GM18909 (cell line): Measurements from ENCODE around the gene SPAG9.

Source experiments
- ATAC-seq: cut with Tn5 transposase; IDR thresholded peaks from one replicate; pipeline ENCODE4 v1.9.1; 2021; ENCODE audit warnings: mild to moderate bottlenecking; ENCODE audit not compliant: unreplicated experiment, poor library complexity

The SPAG9 gene

DNA sequence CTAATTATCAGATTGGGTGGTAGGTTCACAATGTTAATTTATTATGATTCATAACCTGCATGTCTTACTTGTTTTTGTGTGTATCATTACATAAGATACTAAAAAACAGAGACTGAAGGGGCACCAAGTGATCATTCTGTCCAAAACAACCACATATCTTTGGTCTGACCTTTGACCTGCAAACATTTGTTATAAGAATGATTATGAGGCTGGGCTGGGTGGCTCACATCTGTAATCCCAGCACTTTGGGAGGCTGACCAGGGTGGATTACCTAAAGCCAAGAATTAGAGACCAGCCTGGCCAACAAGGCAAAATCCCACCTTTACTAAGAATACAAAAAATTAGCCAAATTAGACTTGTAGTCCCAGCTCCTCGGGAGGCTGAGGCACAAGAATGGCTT lies 116.4 kb downstream of the SPAG9 start:
- no peak for ATAC-seq

DNA sequence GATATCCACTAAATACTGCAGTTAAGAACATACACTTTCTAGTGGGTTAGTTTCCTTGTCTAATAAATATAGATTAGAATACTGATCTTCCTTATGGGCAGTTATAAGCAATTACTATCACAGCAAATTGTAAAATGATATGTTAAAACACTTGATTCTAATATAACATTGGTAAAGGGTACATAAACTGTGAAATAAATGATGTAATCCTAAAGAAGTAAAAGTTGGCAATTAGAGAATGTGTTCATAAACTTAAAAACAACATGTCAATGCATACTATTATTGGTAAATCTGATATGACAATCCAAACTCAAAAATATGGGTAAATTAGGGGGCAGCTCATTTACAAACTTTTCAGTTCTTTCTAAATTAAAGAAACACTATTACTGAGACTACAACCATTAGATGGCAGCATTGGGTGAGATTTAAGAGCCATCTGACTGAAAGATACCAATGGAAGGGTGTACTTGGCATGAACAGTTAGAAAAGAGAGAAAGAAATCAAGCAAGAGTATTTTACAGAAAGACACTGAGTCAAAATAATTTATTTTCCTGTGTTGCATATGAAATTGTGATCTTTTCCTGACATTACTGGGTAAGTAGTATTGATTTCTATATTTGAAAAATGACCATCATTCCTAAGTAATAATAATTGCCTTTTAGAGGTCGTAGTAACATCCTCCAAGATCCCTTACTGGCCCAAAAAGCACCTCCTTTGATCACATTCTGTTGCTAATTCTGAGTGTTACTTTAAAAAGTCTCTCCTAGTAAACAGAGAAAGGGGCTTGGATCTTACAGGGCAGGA lies 119.6 kb downstream of the SPAG9 start:
- ATAC-seq, result no peak

DNA sequence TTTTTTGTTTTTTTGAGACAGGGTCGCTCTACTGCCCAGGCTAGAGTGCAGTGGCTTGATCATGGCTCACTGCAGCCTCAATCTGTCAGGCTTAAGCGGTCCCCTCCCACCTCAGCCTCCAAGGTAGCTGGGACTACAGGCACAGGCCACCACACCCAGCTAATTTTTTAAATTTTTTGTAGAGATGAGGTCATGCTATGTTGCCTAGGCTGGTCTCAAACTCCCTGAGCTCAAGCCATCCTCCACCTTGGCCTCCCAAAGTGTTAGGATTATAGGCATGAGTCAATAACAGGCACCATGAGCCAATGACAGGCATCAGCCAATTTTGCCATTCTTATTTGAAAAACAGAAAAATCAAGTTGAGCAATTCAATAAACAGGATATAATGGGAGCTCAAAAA lies 125.0 kb downstream of the SPAG9 start:
- ATAC-seq, result no peak

DNA sequence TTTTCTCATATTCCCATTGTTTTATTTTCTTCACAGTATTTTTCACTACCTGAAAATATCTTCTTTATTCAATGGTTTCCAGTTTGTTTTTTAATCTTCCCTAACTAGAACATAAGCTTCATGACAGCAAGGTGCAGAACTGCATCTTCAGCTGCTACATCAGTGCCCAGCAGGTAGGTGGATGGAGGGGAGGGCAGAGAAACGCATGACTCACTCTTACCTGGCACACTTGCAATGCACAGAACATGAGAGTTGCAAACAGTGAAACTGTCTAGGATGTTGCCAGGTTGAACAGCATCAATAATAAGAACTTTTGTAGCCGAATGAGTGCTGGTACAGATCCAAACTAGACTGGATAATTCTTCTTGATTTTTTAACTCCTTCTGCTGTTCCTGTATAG lies 127.1 kb downstream of the SPAG9 start:
- no peak for ATAC-seq

DNA sequence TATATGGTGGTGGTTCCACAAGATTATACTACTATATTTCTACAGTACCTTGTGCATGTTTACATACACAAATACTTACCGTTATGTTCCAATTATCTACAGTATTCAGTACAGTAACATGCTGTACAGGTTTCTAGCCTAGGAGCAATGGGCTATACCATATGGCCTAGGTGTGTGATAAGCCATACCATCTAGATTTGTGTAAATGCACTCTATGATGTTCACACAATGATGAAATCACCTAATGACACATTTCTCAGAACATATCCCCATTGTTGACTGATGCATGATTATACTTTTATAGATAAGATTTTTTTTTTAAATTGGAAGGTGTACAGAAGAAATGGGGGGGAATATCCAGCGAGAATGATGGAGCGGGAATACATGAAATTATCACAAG lies 131.5 kb downstream of the SPAG9 start:
- ATAC-seq, result no peak

DNA sequence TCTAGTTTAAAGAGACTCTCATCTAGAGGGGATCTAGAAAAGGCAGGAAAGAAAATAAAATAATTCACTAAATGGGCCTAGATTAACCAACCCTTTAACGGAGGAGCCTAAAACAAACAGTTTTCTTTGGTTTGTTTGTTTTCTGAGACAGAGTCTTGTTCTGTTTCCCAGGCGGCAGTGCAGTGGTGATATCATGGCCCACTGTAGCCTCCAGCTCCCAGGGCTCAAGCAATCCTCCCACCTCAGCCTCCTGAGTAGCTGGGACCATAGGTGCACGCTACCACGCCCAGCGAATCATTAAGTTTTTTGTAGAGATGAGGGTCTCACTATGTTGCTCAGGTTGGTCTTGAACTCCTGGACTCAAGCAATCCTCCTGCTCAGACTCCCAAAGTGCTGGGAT lies 132.2 kb downstream of the SPAG9 start:
- no peak for ATAC-seq

DNA sequence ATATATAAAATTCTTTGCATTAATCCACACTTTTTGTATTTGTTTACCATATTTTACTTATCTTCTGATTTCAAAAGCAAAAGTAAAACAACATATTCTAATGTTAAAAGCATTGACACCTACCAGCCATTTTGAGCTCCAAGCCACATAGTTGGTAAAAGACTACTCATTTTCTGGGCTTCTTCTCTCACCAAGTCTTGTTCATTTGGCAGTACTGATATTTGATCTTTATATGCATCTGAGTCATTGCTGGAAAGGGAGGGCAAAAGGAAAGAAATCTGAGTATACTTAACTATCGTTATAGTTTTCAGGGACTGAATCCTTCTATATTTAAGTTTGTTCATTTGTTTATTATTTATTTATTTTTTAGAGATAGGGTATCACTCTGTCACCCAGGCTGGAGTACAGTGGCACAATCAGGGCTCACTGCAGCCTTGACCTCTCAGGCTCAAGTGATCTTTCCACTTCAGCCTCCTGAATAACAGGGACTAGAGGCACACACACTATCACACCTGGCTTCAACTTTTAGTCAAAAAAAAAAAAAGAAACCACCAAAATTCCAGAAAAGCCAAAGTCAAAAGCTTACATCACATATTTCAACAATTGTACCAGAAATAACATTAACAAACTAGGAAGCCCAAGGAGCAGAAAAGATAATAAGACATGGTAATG lies 133.5 kb downstream of the SPAG9 start:
- no peak for ATAC-seq

DNA sequence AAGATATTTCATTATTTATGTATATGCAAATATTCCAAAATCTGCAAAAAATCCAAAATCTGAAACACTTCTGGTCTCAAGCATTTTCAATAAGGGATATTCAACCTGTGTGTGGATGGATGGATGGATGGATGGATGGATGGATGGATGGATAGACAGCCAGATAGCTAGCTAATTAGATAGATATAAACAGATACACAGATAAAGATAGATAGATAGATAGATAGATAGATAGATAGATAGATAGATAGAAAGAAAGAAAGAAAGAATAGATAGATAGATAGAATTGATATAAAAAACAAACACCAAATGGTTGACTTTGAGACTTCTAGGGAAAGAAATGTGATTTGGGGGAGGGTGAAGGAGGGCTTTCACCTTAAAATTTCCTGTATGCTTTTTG lies 139.4 kb downstream of the SPAG9 start:
- ATAC-seq, result no peak

DNA sequence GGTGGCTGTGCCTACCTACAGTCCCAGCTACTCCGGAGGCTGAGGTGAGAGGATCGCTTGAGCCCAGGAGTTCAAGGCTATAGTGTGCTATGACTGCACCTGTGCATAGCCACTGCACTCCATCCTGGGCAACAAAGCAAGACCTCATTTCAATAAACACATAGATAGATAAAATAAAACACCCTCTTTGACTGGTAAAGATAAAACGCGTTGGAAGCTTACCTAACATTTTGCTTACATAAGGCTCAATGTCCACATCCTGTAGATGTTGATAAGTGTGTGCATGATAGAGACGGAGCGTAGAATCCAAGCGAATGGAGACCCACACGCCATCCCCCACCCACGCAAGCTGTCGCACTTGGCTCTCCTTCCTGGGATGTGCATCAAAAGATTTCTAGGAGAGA lies 141.1 kb downstream of the SPAG9 start:
- ATAC-seq, result no peak

DNA sequence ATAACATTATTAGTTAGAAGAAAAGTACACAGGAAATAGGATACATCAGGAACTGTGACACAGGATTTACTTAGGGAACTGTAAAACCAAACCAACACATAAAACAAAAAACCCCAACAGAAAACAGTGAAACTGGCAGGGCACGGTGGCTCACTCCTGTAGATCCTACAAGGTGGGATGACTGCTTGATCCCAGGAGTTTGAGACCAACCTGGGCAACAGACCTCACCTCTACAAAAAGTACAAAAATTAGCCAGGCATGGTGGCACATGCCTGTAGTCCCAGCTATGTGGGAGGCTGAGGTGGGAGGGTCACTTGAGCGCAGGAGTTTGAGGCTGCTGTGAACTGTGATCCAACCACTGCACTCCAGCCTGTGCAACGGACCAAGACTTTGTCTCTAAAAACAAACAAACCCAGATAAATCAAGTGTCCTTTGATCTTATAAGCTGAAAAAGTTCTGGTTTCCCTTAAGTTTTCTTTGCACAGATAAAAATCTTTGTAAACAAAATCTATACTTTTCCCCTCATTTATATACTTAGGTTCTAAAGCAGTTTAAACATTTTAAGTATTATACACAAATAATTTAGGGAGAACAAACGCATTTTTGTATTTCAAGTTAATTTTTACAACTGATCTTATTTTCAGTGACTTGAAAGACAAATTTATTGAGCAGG lies 143.0 kb downstream of the SPAG9 start:
- ATAC-seq, result no peak

DNA sequence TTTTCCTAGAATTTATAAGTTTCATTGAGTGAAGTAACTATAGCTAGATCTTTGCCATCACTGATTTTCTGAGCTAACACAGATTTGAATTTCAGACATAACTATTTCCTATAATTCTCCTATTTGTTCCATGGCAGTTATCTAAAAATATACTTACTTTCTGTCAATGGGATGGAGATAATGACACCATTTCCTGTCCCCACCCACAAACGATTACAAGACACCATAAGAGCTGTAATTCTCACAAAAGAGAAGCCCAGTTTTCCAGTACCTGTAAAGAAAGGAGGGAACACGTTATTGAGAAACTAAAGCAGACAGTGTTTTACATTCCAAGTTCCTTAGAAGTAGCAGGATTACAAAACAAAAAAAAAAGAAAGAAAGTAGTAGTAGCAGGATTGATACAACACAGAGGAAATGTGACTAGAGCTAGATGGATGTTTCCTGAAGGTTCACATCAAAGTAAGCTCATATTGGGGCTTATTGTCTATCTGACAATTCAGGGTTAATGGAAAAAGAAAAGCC lies 143.7 kb downstream of the SPAG9 start:
- no peak for ATAC-seq

DNA sequence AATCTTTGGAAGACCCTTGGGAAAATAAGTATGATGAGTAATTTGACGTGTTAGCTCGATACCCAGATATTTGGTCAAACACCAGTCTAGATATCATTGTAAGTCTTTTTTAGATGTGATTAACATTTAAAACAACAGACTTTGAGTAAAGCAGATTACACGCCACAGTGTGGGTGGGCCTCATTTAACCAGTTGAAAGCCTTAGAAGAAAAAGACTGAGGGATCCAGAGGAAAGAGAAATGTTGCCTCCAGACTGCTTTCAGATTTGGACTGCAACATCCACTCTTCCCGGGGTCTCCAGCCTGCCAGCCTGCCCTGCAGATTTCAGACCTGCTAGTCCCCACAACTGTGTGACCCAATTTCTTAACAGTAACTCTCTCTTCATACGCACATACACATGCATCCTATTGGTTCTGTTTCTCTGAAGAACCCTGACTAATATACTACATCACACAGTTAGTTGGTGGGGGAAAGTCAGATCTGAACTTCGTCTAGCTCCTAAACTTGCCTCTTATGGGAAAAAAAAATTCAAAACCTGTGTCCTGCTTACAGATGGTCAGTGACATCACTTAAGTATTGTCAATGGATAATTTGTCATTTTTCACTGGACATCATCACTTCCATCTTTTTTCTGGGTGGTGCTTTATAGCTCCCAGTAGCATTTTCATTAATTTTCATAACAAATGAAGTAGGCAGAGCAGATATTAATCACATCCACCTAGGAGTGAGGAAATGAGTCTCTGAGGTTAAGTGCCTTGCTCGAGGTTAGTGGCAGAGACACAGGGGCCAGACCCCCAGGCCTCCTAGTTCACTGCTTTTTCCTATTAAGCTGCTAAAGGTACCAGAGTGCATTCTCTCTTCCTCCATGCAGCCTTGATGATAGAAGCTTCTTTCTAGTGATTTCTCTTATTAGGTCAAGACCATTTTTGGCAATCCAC lies 146.8 kb downstream of the SPAG9 start:
- ATAC-seq, result no peak

DNA sequence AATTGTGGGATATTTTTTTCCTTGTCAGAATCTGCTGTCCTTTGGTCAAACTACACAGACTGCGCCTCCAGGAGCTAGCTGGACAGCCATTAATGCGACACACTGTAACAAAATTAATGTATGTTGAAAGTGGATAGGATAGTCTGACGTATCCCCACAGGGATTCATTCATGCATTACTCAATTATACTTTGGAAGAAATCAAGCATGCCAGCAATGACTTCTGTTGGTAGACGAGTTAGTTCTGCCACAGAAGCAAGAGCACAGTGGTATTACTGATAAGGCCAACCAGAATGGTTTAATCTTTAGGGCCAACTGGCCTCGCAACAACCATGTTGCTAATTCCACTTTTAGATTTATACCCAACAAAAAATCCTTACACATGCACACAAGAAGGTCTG lies 148.1 kb downstream of the SPAG9 start:
- no peak for ATAC-seq

DNA sequence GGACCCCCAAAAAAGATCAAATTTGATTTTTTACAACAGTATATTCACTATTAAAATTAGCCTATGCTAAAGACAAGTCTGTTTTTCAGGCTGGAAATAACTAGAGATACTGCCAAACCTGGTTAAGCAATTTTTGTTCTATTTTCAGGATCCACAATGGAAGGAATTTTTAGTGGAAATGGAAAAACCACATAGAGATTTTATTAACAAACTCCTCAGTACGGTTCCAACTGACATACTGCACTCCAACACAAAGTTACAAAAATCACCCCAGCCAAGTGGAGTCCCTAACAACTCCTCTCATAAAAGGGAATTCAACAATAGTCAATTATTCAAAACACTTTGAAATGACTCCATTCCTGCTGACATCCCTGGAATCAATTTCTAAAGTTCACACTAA lies 152.9 kb downstream of the SPAG9 start:
- no peak for ATAC-seq

DNA sequence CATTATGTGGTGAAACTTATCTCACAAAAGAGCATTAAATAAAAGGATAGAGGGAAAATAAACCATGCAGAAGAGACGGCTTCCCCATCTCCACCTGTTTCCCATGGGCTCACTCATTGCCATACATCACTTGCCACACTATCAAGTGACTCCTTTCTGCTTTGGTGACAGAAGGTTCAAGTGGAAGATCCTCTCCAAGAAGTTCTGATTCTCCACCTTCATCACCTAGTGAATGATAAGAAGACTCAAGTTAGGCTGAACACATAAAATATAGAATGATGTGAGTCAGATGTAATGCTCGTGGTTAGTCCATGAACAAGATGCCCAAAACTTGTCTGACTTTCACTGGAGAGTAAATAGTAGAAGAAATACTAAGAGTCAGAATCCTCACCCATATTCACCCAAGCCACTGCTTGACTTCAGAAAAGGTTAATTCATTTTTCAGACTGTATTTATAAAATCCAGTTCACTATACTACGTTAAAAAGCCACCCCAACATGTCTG lies 154.5 kb downstream of the SPAG9 start:
- ATAC-seq, result no peak

DNA sequence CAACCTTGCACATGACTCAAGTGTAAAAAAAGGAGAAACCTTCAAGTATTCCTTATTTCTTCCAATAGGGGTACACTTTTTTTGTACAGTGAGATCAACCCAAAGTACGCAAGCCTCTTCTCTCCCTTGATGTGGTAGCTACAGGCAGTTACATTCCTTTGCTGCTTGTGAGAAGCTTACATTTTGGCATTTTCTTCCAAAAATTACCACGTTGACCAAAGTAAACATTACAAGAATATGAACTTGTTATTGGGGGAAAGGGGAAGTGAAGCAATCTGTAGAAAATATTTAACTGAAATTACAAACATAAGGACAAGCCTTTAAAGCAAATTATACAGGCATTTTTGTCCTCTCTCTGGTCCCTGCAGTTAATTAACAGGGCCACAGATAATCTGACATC lies 157.5 kb downstream of the SPAG9 start:
- no peak for ATAC-seq

DNA sequence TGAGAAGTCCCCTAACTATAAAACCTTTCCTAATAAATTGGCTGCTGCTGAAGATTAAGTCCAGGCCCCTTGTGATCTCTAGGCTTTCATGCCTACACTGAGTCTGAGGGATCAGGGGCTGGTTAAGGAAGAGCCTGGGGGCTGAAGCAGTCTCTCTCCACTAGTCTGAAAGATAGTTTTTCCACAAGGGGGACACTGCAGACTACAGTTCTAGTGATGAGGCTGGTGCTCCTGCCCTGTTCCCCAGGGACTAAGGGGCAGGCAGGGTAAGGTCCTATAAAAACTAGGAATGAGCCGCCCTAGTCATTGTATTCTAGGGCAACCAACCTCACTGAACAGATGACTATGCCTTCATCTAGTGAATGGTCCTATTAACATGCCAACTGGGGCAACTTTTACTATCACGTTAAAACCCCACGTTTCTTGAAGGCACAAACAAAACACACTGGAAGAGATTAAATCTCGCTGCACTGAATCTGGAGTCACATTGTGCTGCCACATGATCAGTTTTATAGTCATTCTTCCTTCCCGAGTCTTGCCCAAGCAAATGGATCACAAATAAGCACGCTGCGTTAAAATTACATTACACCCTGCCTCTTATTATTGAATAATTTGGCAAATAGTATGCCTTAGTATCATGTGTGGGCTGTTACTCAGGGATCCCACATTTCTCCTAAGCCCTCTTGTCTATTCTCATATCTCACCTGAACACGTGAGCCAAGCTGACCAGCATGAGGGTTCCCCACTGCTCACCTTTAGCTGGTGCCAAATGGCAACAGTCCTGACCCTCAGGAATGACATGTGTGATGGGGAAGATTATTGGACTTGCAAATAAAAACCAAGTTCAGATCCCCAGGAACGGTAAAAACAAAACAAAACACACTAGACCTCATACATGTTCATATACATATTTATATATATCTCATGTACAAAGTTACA lies 159.1 kb downstream of the SPAG9 start:
- ATAC-seq, result no peak

DNA sequence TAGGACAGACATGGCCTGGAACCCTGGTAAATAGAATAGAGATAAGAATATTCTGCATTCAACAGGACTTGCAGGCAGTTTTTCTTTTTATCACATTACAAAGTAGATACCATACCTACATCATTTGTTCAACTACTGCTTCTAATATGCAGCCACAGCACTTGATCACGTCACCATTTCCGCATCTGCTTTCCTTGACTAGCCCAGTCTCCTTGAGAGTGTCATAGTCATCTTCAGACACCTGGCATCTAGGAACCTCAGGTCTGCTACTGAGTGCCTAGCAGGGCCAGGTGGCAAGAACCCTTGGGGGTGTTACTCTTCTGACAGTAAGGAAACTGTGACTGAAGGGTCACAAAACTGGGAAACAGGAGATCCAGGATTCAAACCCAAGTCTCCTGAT lies 161.3 kb downstream of the SPAG9 start:
- ATAC-seq, result no peak
